HepG2 (cell line): ENCODE data around the gene KATNB1. TPM values are rescaled to one million over a fixed set of nuclear protein-coding genes. Genes with fewer than 3 reads are reported as not detected.

Experiments
- ATM ChIP-seq: fragments of 450-650 bp; IDR thresholded peaks from 2 replicates; pipeline ENCODE4 v1.7.1; 2017; ENCODE audit warnings: mild to moderate bottlenecking, borderline replicate concordance
- FOXA1 ChIP-seq, 2 experiments: fragments of 450-650 bp in 1 of 2; sonication (generic) in 1 of 2; formaldehyde crosslinking in 1 of 2; IDR thresholded peaks; 2 replicates each; pipeline versions ENCODE4 v1.4.0 to v1.6.1; 2016 to 2020; ENCODE audit warnings: missing genetic modification reagents in 1 of 2
- NCOR1 ChIP-seq: fragments of 200-600 bp; sonication (generic); IDR thresholded peaks from 2 replicates; pipeline ENCODE4 v1.7.0; 2017; ENCODE audit warnings: antibody characterized with exemption, low read length, borderline replicate concordance
- ZNF407 ChIP-seq: sonication (generic); formaldehyde crosslinking; IDR thresholded peaks from one replicate; pipeline ENCODE4 v1.5.1; 2020; ENCODE audit warnings: mild to moderate bottlenecking, missing genetic modification reagents; ENCODE audit errors: not compliant biosample characterization
- ZNF414 ChIP-seq: sonication (generic); formaldehyde crosslinking; IDR thresholded peaks from 2 replicates; pipeline ENCODE4 v1.5.0; 2020; ENCODE audit warnings: missing genetic modification reagents
- polyA plus RNA-seq, 8 experiments: library from polyadenylated mRNA; depleted of rRNA in 3 of 8; stranded (reverse) in 7 of 8; unstranded in 1 of 8; fragments of >200 nt; fragmentation: Illumina TruSeq in 4 of 8; extraction: Trizol in 4 of 8; gene quantifications; 2 replicates each; pipeline versions ENCODE4 v1.2.1 to v1.2.3, GENCODE V29; 2011 to 2016; ENCODE audit warnings: low read depth in 4 of 8, missing spikeins in 1 of 8, mixed read lengths in 1 of 8; ENCODE audit not compliant: insufficient read depth in 1 of 8
- total RNA-seq, 5 experiments: library from RNA; depleted of rRNA; stranded (reverse); fragments of >200 nt; fragmentation: Illumina TruSeq; extraction: Trizol; gene quantifications; 2 replicates each; pipeline ENCODE4 v1.2.3, GENCODE V29; 2016; ENCODE audit warnings: low read depth in 1 of 5

Gene KATNB1
- total and polyA plus RNA-seq, 2 of the 13 experiments (the other 11 are each of a cell fraction or from before 2014, with no cell fraction given) = 31.5 to 43.5 TPM

- no peak for TF ChIP-seq FOXA1 (IDR thresholded peaks at IDR 0.05)
- peak; percentile 82 for TF ChIP-seq FOXA1 (CRISPR knock-in tag; IDR thresholded peaks at IDR 0.05)
- TF ChIP-seq NCOR1 = 0 out of 2 replicates have a peak, but pooled peaks have one; percentile 46
- no peak for TF ChIP-seq ZNF414
- TF ChIP-seq ATM = no peak
- no peak for TF ChIP-seq ZNF407 (CRISPR knock-in tag)
- TF ChIP-seq, all 625 proteins: peak for 109
These were observed 25.9 kb upstream of the KATNB1 start (continued) for GRCh38 chr16:57709663-57710062.
